HEK293 (cell line): ENCODE data around the gene CLTB.

Source experiments
- CTCF ChIA-PET: fragments of 350-600 bp; formaldehyde crosslinking; extraction: SDS; loops from one replicate; lab custom pipeline; 2021; ENCODE audit warnings: antibody characterized with exemption; lab: Yijun Ruan, JAX
- POLR2A ChIA-PET: fragments of 300-600 bp; formaldehyde crosslinking; extraction: SDS; loops from one replicate; lab custom pipeline; 2020; ENCODE audit warnings: antibody characterized with exemption, inconsistent platforms; lab: Yijun Ruan, JAX
- H3K27ac ChIP-seq: fragments of 200-500 bp; sonication (Bioruptor generic); 2 replicates; pipeline ENCODE4 v1.5.1; 2014; ENCODE audit warnings: low read depth, low read length, control low read depth, inconsistent platforms; ENCODE audit errors: extremely low read depth
- H3K36me3 ChIP-seq, 2 experiments: fragments of 200-500 bp in 1 of 2; sonication (Bioruptor generic) in 1 of 2; 1 replicate in 1 of 2; 2 replicates in 1 of 2; pipeline ENCODE4 v1.5.1; 2014 to 2017; ENCODE audit warnings: inconsistent platforms in 2 of 2, low read length in 2 of 2; ENCODE audit not compliant: control insufficient read depth in 2 of 2, insufficient read depth in 1 of 2
- H3K4me1 ChIP-seq: fragments of 200-500 bp; sonication (Bioruptor generic); 2 replicates; pipeline ENCODE4 v1.5.1; 2014; ENCODE audit warnings: mild to moderate bottlenecking, low read length, inconsistent platforms; ENCODE audit not compliant: control insufficient read depth, insufficient read depth
- H3K4me3 ChIP-seq: 2 replicates; pipeline ENCODE4 v1.5.1; 2011; ENCODE audit warnings: low read depth, mild to moderate bottlenecking, control low read depth, low read length, moderate library complexity
- H3K9me3 ChIP-seq: fragments of 200-500 bp; sonication (Bioruptor generic); 2 replicates; pipeline ENCODE4 v1.5.1; 2014; ENCODE audit warnings: low read depth, low read length, inconsistent platforms; ENCODE audit not compliant: control insufficient read depth, insufficient read depth
- EGR2 ChIP-seq: fragments of 450-650 bp; formaldehyde crosslinking; IDR thresholded peaks from 2 replicates; pipeline ENCODE4 v1.5.1; 2016; ENCODE audit warnings: low read depth, missing biosample characterization, missing genetic modification characterization
- GLIS1 ChIP-seq: fragments of 450-650 bp; formaldehyde crosslinking; IDR thresholded peaks from 2 replicates; pipeline ENCODE4 v1.5.1; 2016; ENCODE audit warnings: missing biosample characterization, missing genetic modification characterization
- HOXC10 ChIP-seq: sonication (generic); formaldehyde crosslinking; IDR thresholded peaks from 2 replicates; pipeline ENCODE4 v1.8.1; 2023; ENCODE audit warnings: mild to moderate bottlenecking, missing genetic modification reagents
- OVOL3 ChIP-seq: fragments of 450-650 bp; formaldehyde crosslinking; IDR thresholded peaks from 2 replicates; pipeline ENCODE4 v1.5.1; 2016; ENCODE audit warnings: missing biosample characterization, missing genetic modification characterization
- RBAK ChIP-seq: fragments of 450-650 bp; formaldehyde crosslinking; IDR thresholded peaks from 2 replicates; pipeline ENCODE4 v1.5.1; 2016; ENCODE audit warnings: missing biosample characterization, missing genetic modification characterization
- SALL2 ChIP-seq: fragments of 450-650 bp; formaldehyde crosslinking; IDR thresholded peaks from 2 replicates; pipeline ENCODE4 v1.5.0; 2017; ENCODE audit warnings: missing biosample characterization, mild to moderate bottlenecking, missing genetic modification characterization, borderline replicate concordance
- ZBTB17 ChIP-seq: fragments of 450-650 bp; formaldehyde crosslinking; IDR thresholded peaks from 2 replicates; pipeline ENCODE4 v1.5.1; 2016; ENCODE audit warnings: missing biosample characterization, missing genetic modification characterization
- ZFP37 ChIP-seq: fragments of 450-650 bp; formaldehyde crosslinking; IDR thresholded peaks from 2 replicates; pipeline ENCODE4 v1.5.1; 2016; ENCODE audit warnings: missing biosample characterization, missing genetic modification characterization
- ZNF112 ChIP-seq: fragments of 450-650 bp; formaldehyde crosslinking; IDR thresholded peaks from 2 replicates; pipeline ENCODE4 v1.5.0; 2017; ENCODE audit warnings: missing biosample characterization, missing genetic modification characterization
- ZNF114 ChIP-seq: fragments of 450-650 bp; formaldehyde crosslinking; IDR thresholded peaks from 2 replicates; pipeline ENCODE4 v1.5.0; 2017; ENCODE audit warnings: missing biosample characterization, missing genetic modification characterization
- ZNF133 ChIP-seq: fragments of 450-650 bp; formaldehyde crosslinking; IDR thresholded peaks from 2 replicates; pipeline ENCODE4 v1.5.1; 2016; ENCODE audit warnings: missing biosample characterization, missing genetic modification characterization
- ZNF169 ChIP-seq: fragments of 450-650 bp; formaldehyde crosslinking; IDR thresholded peaks from 2 replicates; pipeline ENCODE4 v1.5.1; 2016; ENCODE audit warnings: missing biosample characterization, missing genetic modification characterization
- ZNF221 ChIP-seq: fragments of 450-650 bp; formaldehyde crosslinking; IDR thresholded peaks from 2 replicates; pipeline ENCODE4 v1.5.1; 2017; ENCODE audit warnings: missing biosample characterization, missing genetic modification characterization, borderline replicate concordance
- ZNF394 ChIP-seq: fragments of 450-650 bp; formaldehyde crosslinking; IDR thresholded peaks from 2 replicates; pipeline ENCODE4 v1.5.1; 2016; ENCODE audit warnings: missing biosample characterization, missing genetic modification characterization, mild to moderate bottlenecking, moderate library complexity, borderline replicate concordance
- ZNF404 ChIP-seq: fragments of 450-650 bp; formaldehyde crosslinking; IDR thresholded peaks from 2 replicates; pipeline ENCODE4 v1.5.1; 2017; ENCODE audit warnings: missing biosample characterization, missing genetic modification characterization
- ZNF48 ChIP-seq: fragments of 450-650 bp; formaldehyde crosslinking; IDR thresholded peaks from 2 replicates; pipeline ENCODE4 v1.5.1; 2016; ENCODE audit warnings: missing biosample characterization, missing genetic modification characterization
- ZNF529 ChIP-seq: fragments of 450-650 bp; formaldehyde crosslinking; IDR thresholded peaks from 2 replicates; pipeline ENCODE4 v1.5.1; 2017; ENCODE audit warnings: missing genetic modification characterization, missing biosample characterization; ENCODE audit not compliant: insufficient replicate concordance
- ZNF544 ChIP-seq: fragments of 450-650 bp; formaldehyde crosslinking; IDR thresholded peaks from 2 replicates; pipeline ENCODE4 v1.5.0; 2017; ENCODE audit warnings: missing biosample characterization, missing genetic modification characterization
- ZNF560 ChIP-seq: fragments of 450-650 bp; formaldehyde crosslinking; IDR thresholded peaks from 2 replicates; pipeline ENCODE4 v1.5.1; 2017; ENCODE audit warnings: missing biosample characterization, missing genetic modification characterization, borderline replicate concordance
- ZNF621 ChIP-seq: fragments of 450-650 bp; formaldehyde crosslinking; IDR thresholded peaks from 2 replicates; pipeline ENCODE4 v1.5.1; 2017; ENCODE audit warnings: missing biosample characterization, missing genetic modification characterization
- ZNF629 ChIP-seq: fragments of 450-650 bp; formaldehyde crosslinking; IDR thresholded peaks from 2 replicates; pipeline ENCODE4 v1.5.1; 2017; ENCODE audit warnings: missing biosample characterization, missing genetic modification characterization
- ZNF747 ChIP-seq: fragments of 450-650 bp; formaldehyde crosslinking; IDR thresholded peaks from 2 replicates; pipeline ENCODE4 v1.5.1; 2016; ENCODE audit warnings: missing biosample characterization, missing genetic modification characterization
- ZNF76 ChIP-seq: fragments of 450-650 bp; formaldehyde crosslinking; IDR thresholded peaks from 2 replicates; pipeline ENCODE4; 2016; ENCODE audit warnings: low read depth, missing biosample characterization, missing genetic modification characterization, borderline replicate concordance
- ZNF776 ChIP-seq: fragments of 450-650 bp; formaldehyde crosslinking; IDR thresholded peaks from 2 replicates; pipeline ENCODE4 v1.5.0; 2017; ENCODE audit warnings: missing biosample characterization, missing genetic modification characterization, borderline replicate concordance
- ZNF777 ChIP-seq: fragments of 450-650 bp; formaldehyde crosslinking; IDR thresholded peaks from 2 replicates; pipeline ENCODE4 v1.5.1; 2017; ENCODE audit warnings: missing biosample characterization, missing genetic modification characterization, borderline replicate concordance
- ZSCAN23 ChIP-seq: fragments of 450-650 bp; formaldehyde crosslinking; IDR thresholded peaks from 2 replicates; pipeline ENCODE4 v1.5.1; 2016; ENCODE audit warnings: missing biosample characterization, missing genetic modification characterization
- TF ChIP-seq, protein P1 (sequence below): fragments of 450-650 bp; formaldehyde crosslinking; optimal IDR thresholded peaks from 2 replicates; pipeline ENCODE3; 2016; ENCODE audit warnings: missing biosample characterization, mild to moderate bottlenecking, missing genetic modification characterization
- TF ChIP-seq, protein P2 (sequence below): fragments of 450-650 bp; formaldehyde crosslinking; IDR thresholded peaks from 2 replicates; pipeline ENCODE4 v1.5.1; 2017; ENCODE audit warnings: missing biosample characterization, missing genetic modification characterization
- TF ChIP-seq, protein P3 (sequence below): fragments of 450-650 bp; IDR thresholded peaks from 2 replicates; pipeline ENCODE4 v1.5.1; 2018; ENCODE audit warnings: missing biosample characterization, missing genetic modification characterization
- TF ChIP-seq, protein P4 (sequence below): fragments of 450-650 bp; formaldehyde crosslinking; IDR thresholded peaks from 2 replicates; pipeline ENCODE4 v1.5.1; 2016; ENCODE audit warnings: missing biosample characterization, missing genetic modification characterization

Gene CLTB

DNA sequence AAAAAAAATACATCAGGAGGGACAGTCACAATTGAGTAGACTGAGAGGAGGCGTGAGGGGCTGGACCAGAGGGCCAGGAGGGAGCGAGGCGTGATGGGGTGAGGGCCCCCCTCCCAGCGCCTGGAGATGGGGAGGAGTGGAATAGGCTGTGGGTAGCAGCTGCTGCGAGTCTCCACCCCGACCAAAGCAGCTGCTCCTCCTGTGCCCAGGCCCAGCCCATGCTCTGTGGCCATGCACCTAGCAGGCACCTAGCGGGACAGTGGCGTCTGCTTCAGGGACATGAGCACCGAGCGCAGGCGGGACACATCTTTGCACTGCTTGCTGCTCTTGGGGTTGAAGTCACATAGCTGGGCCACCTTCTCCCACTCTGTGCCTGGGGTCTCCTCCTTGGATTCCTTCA, 23.8 kb downstream of the CLTB start:
- POLR2A ChIA-PET, result interaction anchor here (0.5 kb wide), 1 partner anchor 18 kb away, joined by 4 read pairs; no protein-coding TSS in a partner anchor
- CTCF ChIA-PET, result no interaction called here
- Histone ChIP-seq H3K4me1 (0 out of 2 replicates have a peak, but pooled peaks cover 3% of the 10 kb centered on the region), H3K27ac (no peak overlapping the region), H3K36me3 (peaks cover 0 to 52% of the 10 kb centered on the region in 2 experiments; a peak in 2 of 3 replicates), H3K9me3 (no peaks in the 10 kb centered on the region), H3K4me3 (no peak overlapping the region)
- no peak for TF ChIP-seq ZNF114
- TF ChIP-seq ZNF221 (tag by site-specific recombination), result no peak
- no peak for TF ChIP-seq ZSCAN23
- TF ChIP-seq, protein P1, sequence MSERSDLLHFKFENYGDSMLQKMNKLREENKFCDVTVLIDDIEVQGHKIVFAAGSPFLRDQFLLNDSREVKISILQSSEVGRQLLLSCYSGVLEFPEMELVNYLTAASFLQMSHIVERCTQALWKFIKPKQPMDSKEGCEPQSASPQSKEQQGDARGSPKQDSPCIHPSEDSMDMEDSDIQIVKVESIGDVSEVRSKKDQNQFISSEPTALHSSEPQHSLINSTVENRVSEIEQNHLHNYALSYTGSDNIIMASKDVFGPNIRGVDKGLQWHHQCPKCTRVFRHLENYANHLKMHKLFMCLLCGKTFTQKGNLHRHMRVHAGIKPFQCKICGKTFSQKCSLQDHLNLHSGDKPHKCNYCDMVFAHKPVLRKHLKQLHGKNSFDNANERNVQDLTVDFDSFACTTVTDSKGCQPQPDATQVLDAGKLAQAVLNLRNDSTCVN (tag by site-specific recombination), result no peak
- no peak for TF ChIP-seq ZNF621
- no peak for TF ChIP-seq ZNF48 (tag by site-specific recombination)
- no peak for TF ChIP-seq ZNF560 (tag by site-specific recombination)
- no peak for TF ChIP-seq ZNF394 (tag by site-specific recombination)
- TF ChIP-seq RBAK (tag by site-specific recombination), result no peak
- TF ChIP-seq, protein P2, sequence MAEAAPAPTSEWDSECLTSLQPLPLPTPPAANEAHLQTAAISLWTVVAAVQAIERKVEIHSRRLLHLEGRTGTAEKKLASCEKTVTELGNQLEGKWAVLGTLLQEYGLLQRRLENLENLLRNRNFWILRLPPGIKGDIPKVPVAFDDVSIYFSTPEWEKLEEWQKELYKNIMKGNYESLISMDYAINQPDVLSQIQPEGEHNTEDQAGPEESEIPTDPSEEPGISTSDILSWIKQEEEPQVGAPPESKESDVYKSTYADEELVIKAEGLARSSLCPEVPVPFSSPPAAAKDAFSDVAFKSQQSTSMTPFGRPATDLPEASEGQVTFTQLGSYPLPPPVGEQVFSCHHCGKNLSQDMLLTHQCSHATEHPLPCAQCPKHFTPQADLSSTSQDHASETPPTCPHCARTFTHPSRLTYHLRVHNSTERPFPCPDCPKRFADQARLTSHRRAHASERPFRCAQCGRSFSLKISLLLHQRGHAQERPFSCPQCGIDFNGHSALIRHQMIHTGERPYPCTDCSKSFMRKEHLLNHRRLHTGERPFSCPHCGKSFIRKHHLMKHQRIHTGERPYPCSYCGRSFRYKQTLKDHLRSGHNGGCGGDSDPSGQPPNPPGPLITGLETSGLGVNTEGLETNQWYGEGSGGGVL (tag by site-specific recombination), result no peak
- no peak for TF ChIP-seq ZNF777 (tag by site-specific recombination)
- no peak for TF ChIP-seq ZNF529 (tag by site-specific recombination)
- TF ChIP-seq, protein P3, sequence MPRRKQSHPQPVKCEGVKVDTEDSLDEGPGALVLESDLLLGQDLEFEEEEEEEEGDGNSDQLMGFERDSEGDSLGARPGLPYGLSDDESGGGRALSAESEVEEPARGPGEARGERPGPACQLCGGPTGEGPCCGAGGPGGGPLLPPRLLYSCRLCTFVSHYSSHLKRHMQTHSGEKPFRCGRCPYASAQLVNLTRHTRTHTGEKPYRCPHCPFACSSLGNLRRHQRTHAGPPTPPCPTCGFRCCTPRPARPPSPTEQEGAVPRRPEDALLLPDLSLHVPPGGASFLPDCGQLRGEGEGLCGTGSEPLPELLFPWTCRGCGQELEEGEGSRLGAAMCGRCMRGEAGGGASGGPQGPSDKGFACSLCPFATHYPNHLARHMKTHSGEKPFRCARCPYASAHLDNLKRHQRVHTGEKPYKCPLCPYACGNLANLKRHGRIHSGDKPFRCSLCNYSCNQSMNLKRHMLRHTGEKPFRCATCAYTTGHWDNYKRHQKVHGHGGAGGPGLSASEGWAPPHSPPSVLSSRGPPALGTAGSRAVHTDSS (tag by site-specific recombination), result no peak
- TF ChIP-seq OVOL3 (tag by site-specific recombination), result no peak
- no peak for TF ChIP-seq ZNF776 (tag by site-specific recombination)

DNA sequence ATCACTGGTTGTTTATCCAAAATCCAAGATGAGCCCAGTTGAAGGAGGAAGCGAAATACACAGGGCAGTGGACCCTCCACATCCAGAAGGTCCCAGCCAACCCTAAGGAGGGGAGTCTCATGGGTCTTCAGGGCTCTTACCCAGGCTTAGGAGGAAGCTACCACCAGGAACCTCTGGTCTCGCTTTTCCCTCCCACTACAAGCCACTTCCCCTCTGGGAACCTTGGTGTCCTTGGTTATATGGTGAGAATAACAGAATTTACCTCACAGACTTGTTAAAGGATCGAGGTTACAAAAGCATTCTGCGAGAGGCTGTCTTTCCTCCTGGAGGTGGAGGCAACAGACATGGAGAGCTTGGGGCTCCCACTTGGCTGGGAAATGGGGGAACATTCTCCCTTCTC, 24.3 kb downstream of the CLTB start:
- H3K4me1 ChIP-seq, result 0 out of 2 replicates have a peak, but pooled peaks cover 3% of the 10 kb centered on the region
- TF ChIP-seq ZNF629 (tag by site-specific recombination) (no peak), ZNF169 (tag by site-specific recombination) (no peak), ZNF112 (no peak), ZNF133 (tag by site-specific recombination) (no peak), SALL2 (no peak), EGR2 (tag by site-specific recombination) (no peak), ZNF404 (no peak), ZBTB17 (tag by site-specific recombination) (no peak), ZFP37 (no peak), GLIS1 (no peak), ZNF747 (tag by site-specific recombination) (no peak), ZNF544 (tag by site-specific recombination) (no peak), ZNF76 (tag by site-specific recombination) (no peak), HOXC10 (CRISPR knock-in tag) (no peak)
- TF ChIP-seq, protein P4, sequence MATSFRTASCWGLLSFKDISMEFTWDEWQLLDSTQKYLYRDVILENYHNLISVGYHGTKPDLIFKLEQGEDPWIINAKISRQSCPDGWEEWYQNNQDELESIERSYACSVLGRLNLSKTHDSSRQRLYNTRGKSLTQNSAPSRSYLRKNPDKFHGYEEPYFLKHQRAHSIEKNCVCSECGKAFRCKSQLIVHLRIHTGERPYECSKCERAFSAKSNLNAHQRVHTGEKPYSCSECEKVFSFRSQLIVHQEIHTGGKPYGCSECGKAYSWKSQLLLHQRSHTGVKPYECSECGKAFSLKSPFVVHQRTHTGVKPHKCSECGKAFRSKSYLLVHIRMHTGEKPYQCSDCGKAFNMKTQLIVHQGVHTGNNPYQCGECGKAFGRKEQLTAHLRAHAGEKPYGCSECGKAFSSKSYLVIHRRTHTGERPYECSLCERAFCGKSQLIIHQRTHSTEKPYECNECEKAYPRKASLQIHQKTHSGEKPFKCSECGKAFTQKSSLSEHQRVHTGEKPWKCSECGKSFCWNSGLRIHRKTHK (tag by site-specific recombination), result no peak
- H3K27ac ChIP-seq, result no peak overlapping the region
- H3K9me3 ChIP-seq, result no peaks in the 10 kb centered on the region
- peaks cover 0 to 53% of the 10 kb centered on the region in 2 experiments; a peak in 2 of 3 replicates for H3K36me3 ChIP-seq
- ChIA-PET CTCF (interaction anchor here (0.6 to 1.1 kb wide), 2 partner anchors 13 to 37 kb away, joined by 3 to 9 read pairs; no protein-coding TSS in a partner anchor), POLR2A (interaction anchor here (0.5 kb wide), 1 partner anchor 17 kb away, joined by 4 read pairs; no protein-coding TSS in a partner anchor)
- no peak overlapping the region for H3K4me3 ChIP-seq
